NCI-H69 (cell line): ENCODE data around the gene NCOA7.
A peak's percentile ranks its signal among the peaks of the same experiment; 100 is the strongest.
"Not testable (repeated sequence)": the region's sequence is repeated elsewhere in the genome, so short reads cannot be mapped to it uniquely, and the experiment has no call there.

ENCODE experiments used
- DNase-seq: peaks from one replicate; lab custom pipeline; 2025; lab: John Stamatoyannopoulos, UW

NCOA7 gene

GRCh38 chr6:125923366-125923877, 132.7 kb downstream of the NCOA7 start:
- no peak for DNase-seq

DNA sequence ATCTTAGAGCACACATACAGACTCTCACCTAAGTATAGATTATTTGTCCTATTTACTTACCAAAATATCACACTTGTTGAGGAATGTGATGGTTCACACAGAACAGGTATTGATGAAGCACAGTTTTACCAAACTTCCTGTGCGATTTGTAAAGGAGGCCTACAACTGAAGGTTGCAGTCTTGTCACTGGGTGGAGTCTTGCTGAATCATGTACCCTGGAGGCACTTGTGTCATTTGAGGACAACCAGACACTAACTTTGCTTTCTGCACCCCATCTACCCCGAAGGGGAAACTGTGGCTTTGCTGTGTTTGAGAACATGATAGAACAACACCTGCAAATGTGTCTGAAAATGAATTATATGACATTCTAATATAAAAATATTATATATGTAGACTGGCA, 133.4 kb downstream of the NCOA7 start:
- no peak for DNase-seq

DNA sequence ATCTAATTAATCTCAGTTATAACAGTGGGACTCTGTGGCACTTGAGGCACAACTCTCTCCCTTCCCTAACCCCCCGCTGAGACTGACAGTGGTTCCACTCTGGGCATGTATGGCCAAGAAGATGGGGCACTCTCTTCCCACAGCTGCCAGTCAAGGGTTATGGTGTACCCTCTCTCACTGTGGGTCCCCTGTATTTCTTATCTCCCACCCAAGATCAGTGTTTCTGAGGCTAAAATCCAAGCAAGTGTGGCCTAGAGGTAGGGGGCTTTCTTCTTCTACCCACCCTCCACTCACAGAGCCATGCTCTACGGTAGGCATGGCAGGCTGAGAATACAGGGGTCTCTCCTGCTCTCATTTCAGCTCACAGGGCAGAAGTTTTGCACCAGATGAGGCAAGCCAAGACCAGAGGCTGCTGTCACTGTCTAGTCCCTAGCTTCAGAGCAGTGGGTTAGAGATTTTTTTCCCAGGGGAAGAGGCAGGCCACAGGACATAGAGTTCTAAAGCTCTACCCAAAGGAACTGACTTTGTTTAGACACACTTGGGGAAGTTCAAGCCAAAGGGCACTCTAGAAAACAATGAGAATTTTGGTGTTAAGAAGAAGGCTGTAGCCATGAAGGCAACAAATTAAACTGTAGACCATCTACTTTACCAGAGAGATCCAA, 134.1 kb downstream of the NCOA7 start:
- no peak for DNase-seq

DNA sequence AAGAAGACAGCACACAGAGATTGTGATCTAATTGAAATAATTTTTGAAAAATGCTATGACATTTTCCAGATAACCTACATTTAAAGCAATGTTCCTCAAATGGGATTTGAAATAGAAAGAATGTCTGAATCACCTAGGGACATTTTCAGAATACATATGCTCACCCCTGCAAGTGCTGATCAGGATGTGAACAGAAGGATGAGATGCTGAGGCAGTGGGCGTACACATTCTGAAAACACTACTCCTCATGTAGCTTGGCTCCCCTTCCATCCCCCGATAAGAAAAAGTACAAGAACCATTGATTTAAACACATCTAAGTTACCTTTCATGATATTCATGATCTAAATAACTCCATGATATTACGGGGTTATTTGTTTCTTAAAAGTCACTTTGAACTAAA, 136.0 kb downstream of the NCOA7 start:
- no peak for DNase-seq

DNA sequence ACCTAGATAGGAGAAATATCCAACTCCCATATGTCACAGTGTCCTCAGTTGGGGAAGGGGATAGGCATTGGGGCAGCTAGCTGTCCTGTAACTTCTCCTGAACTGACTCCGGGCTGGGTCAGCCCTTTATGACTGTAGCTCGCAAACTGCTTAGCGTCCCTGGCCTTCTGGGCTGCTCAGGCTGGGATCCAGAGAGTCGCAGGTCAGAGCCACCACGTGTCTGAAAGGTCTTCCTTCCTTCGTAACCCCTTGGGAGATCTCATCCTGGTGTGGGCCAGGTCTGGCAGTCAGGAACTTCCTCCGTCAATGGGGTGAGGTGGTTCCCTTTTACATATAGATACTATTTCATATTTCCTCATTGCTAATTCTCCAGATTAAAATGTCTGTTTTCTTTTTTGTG, 137.0 kb downstream of the NCOA7 start:
- no peak for DNase-seq

GRCh38 chr6:125930765-125931418, 140.1 kb downstream of the NCOA7 start:
- DNase-seq: no peak

DNA sequence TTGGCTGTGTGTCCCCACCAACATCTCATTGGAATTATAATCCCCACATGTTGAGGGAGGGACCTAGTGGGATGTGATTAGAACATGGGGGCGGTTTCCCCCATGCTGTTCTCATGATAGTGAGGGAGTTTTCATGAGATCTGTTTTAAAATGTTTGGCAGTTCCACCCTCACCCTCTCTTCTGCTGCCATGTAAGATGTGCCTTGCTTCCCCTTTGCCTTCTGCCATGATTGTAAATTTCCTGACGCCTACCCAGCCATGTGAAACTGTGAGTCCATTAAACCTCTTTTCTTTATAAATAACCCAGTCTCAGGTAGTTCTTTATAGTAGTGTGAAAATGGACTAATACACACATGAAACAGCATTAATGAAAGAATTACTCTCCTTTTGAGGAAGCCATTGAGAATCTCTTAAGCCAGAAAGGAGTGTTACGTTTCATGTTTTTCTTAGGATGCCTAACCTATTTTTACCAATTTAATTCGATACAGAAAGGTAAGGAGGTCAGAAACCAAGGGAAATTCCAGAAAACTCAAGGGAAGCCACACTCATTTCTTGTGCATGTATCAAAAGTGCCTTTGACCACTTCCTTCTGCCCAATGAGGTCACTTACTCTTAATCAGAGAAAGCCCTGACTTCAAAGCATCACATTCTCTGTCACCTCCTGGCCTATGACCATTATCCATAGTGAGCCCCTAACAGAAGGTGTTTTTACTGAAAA, 141.1 kb downstream of the NCOA7 start:
- DNase-seq: no peak

DNA sequence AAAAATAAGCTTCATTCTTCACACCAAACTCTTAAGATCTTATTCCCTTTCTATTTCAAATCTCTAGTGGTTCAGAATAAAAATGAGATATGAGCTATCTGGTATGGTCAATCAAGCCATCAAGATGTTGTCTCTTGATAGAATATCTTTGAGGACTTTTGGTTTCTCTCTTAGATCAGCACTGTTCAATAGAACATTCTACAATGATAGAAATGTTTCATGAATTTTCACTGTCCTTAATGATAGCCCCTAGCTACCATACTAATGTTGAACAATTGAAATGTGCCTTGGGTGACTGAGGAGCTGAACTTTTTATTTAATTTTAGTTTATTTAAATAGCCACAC, 141.7 kb downstream of the NCOA7 start:
- DNase-seq: no peak

- DNase-seq: not testable (repeated sequence)
Measured at GRCh38 chr6:125935520-125935919, 144.8 kb downstream of the NCOA7 start.

GRCh38 chr6:125939026-125939425, 148.3 kb downstream of the NCOA7 start:
- no peak for DNase-seq

- DNase-seq: no peak
Measured at GRCh38 chr6:125939791-125940190, 149.0 kb downstream of the NCOA7 start.

GRCh38 chr6:125940247-125941041, 149.7 kb downstream of the NCOA7 start:
- no peak for DNase-seq

DNA sequence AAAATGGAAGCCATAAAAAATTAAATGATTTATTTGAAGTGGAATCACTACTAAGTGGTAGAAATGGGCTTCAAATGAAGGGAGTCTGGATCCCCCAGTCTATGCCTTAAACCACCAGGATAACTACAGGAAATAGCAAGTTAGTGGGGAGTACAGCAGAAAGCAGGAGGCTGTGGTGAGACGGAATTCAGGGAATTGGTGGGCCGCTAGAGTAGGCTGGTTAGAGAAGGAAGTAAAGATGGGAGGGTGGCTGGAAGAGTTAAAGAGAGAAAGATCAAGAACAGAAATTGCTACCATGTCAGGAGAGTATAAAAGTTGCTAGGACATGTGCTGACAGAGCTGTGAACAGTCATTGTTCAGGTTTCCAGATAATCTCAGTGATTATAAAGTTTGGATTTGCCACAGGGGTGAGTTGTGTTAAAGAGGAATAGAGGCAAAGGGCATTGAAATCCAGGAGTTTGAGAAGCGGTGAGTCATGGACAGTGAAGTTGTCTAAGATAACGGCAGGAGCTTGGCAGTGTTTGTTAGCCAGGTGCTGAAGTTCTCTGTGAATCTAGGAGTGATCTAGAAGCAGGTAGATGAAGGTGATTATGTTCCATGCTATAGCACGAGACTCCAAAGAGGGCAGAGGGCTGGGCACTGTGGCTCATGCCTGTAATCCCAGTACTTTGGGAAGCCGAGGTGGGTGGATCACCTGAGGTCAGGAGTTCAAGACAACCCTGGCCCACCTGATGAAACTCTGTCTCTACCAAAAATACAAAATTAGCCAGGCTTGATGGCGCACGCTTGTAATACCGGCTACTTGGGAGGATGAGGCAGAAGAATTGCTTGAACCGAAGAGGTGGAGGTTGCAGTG, 152.1 kb downstream of the NCOA7 start:
- DNase-seq: no peak

- DNase-seq: no peak
Measured at GRCh38 chr6:125943528-125944433, 153.0 kb downstream of the NCOA7 start.

GRCh38 chr6:125944434-125944816, 153.7 kb downstream of the NCOA7 start:
- peak; percentile 61 for DNase-seq

- DNase-seq: no peak
Measured at GRCh38 chr6:125944896-125945295, 154.1 kb downstream of the NCOA7 start.

DNA sequence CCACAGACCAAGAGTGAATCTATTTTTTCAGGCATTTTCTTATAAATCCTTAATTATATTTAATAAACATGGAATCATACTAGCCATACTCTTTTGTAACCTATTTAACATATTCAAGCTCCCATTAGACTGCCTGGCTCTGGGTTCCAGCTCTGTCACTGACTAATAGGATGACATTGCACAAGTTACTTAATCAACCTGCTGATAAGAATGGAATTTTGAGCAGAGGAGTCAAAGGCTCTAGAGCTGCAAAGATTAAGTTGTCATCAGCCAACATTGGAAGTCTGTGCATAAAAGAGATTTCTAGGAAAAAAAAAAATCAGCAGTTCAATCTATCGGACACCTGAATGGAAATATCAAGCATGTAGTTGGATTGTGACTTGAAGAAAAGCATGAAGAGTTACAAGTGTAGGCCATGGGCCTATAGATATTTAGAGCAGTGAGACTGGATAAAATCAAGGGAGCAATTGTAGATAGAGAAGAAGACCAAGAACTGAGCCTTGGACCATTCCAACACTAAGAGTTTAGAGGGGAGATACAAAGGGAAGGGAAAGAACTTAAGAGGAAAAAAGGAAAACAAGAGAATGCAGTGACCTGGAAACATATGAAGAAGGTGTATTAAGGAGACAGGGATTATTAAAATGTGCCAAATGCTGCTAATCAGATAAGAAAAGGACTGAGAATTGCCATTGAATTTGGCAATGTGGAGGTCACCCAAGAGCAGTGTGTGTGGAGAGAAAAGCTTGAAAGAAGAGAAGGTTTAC, 154.8 kb downstream of the NCOA7 start:
- no peak for DNase-seq

DNA sequence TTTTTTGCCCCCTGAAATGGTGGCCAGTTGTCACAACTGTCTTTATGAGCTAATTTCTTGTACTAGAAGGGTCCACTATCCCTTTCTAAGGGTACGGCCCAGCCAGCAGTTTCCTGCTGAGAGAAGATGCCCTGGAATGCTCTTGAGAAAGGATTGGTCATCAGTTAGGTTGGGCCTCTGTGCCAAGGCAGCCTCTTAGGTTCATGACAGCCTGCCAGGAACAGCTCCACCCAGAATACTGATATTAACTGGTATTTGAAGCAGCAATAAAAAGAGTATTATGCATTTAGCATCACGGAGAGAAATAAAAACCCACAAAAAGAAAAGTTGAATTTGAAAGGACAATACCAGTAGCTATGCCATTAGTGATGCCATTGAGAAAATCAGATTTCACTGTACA, 156.9 kb downstream of the NCOA7 start:
- no peak for DNase-seq

DNA sequence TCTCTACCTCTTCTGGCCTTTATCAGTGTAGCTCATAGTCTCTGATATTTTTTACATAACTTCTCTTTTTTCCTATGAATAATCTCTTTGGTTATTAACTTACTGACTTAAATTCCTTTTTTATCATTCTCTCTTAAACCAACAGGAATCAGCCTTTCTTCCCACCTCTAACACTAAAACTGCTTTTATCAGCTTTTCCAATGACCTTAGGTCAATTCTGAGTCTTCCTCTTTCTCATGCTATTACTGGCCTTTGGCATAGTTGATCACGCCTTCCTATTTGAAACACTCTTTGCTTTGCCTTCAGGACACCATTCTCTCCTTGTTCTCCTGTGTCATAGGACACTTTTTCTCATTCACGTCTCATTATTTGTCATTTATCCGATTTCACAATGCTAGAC, 157.7 kb downstream of the NCOA7 start:
- DNase-seq: no peak

DNA sequence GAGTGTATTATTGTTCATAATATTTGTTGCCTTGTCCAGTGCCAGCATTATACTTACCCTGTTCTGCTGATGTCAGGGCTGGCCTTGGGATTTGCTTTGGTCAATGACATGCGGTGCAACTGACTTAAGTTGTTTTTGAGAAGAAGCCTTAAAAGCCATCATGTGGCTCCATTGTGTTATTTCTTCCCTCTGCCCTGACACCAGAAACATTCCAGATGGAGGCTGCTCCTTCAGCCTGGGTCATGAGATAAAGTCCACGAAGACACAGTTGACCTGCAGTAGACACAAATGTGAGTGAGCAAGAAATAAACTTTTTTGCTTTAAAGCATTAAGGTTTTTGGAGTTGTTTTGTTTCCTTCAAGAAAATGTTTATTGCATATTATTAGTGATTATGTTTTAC, 158.3 kb downstream of the NCOA7 start:
- DNase-seq: no peak
